Skeletal muscle tissue (tissue), 5 donors: ENCODE data around the gene TNIP3. TPM values are rescaled to one million over a fixed set of nuclear protein-coding genes. Genes with fewer than 3 reads are reported as not detected.

ENCODE experiments used
- H3K27ac ChIP-seq: one replicate; pipeline ENCODE4 v1.7.0; 2013; ENCODE audit warnings: mild to moderate bottlenecking, low read depth, low read length, inconsistent platforms
- H3K27me3 ChIP-seq, 3 donors: one replicate each; pipeline ENCODE4 v1.7.0; 2013; ENCODE audit warnings: low read length in 3 of 3; ENCODE audit not compliant: control insufficient read depth in 3 of 3, insufficient read depth in 3 of 3
- H3K36me3 ChIP-seq, 3 donors: one replicate each; pipeline ENCODE4 v1.7.0; 2013; ENCODE audit warnings: low read length in 3 of 3; ENCODE audit not compliant: control insufficient read depth in 3 of 3, insufficient read depth in 3 of 3
- H3K4me1 ChIP-seq, 3 donors: one replicate each; pipeline ENCODE4 v1.7.0; 2013; ENCODE audit warnings: low read length in 3 of 3, mild to moderate bottlenecking in 3 of 3; ENCODE audit not compliant: control insufficient read depth in 3 of 3, insufficient read depth in 3 of 3
- H3K4me3 ChIP-seq, 3 donors: one replicate each; pipeline ENCODE4 v1.7.0; 2013; ENCODE audit warnings: low read length in 3 of 3
- H3K9ac ChIP-seq, 3 donors: one replicate each; pipeline ENCODE4 v1.7.0; 2013; ENCODE audit warnings: low read length in 3 of 3, mild to moderate bottlenecking in 3 of 3, moderate library complexity in 2 of 3, low read depth in 1 of 3
- H3K9me3 ChIP-seq, 3 donors: one replicate each; pipeline ENCODE4 v1.7.0; 2013; ENCODE audit warnings: low read length in 3 of 3; ENCODE audit not compliant: control insufficient read depth in 3 of 3
- small RNA-seq: library from RNA; depleted of rRNA; stranded (forward); fragments of <200 nt; gene quantifications from one replicate; pipeline ENCODE3, GENCODE V24; 2014
- total RNA-seq: library from RNA; depleted of rRNA; stranded (reverse); fragments of >200 nt; gene quantifications from one replicate; pipeline ENCODE4 v1.2.3, GENCODE V29; 2014
- donor health status: Osteomylitis.

Gene TNIP3
- total RNA-seq, 1 donor from 2014 or later: not detected

DNA sequence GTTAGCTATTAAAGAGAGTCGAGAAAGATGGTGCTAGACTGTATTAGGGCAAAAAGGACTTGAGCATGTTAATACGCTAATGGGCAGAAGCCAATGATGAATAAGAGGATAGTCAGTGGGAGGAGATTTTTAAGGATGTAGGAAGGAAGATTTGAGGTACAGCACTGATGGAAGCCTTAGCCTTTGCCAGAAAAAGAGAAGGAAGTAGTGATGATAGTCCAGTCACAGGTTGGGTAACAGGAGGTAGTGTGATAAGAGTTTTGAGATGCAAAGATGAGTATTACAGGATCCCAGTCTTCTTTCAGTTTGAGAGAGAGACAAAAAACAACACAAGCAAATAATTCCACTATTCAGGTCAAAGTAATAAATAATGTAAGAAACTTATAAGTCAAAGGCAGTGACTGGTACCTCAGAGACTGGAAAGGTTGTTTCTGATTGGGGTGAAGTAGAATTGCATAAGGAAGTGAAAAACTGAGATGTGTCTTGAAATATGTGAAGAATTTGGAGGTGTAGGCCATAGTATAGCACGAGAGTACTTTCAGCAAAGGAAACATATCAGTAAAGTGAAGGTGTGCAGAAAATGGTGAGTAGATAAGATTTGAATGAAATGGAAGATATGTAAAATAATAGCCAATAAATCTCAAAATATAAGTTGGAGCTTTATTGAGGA is 69.7 kb downstream of the TNIP3 start:
- Histone ChIP-seq H3K36me3 (no peaks in the 10 kb centered on the region), H3K9me3 (no peaks in the 10 kb centered on the region), H3K27ac (no peak overlapping the region), H3K9ac (no peak overlapping the region), H3K27me3 (no peaks in the 10 kb centered on the region), H3K4me3 (no peak overlapping the region), H3K4me1 (no peaks in the 10 kb centered on the region)

DNA sequence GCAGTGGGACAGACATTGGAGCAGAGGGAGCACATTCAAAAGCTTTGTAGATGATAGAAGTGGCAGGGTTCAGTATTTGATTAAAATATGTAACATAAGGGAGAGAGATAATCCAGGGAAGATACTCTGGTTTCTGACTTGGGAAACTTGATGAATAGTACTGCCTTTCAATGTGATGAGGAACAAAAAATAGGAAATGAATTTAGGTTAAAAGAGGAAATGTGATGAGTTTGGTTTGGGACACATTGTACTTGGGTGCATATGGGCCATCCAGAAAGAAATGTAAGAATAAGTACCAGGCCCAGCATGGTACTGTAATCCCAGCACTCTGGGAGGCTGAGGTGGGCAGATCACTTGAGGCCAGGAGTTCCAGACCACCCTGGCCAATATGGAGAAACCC is 70.9 kb downstream of the TNIP3 start:
- no peaks in the 10 kb centered on the region for H3K27me3 ChIP-seq
- H3K4me1 ChIP-seq: no peaks in the 10 kb centered on the region
- H3K9me3 ChIP-seq: no peaks in the 10 kb centered on the region

DNA sequence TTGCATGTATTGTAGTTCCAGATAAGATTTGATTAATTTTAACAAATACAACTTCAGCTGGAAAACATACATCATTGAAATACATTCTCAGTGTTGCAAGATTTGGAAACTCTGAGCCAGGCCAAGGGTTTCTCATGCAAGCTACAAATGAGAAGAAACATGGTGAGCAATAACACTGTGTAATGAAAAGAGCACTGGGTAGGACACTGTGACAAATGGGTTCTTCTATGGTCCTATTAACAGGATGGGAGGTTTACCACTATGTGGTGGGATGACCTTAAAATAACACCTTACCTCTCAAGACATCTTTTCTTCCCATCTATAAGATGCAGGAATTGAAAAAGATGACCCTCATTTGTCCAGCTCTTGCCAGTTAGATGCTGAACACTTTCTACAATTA is 72.2 kb downstream of the TNIP3 start:
- Histone ChIP-seq H3K4me1 (no peaks in the 10 kb centered on the region), H3K9ac (no peak overlapping the region), H3K9me3 (no peaks in the 10 kb centered on the region), H3K36me3 (no peaks in the 10 kb centered on the region), H3K27ac (no peak overlapping the region), H3K4me3 (no peak overlapping the region), H3K27me3 (no peaks in the 10 kb centered on the region)

More for the DNA sequence above, 70.9 kb downstream of the TNIP3 start:
- Histone ChIP-seq H3K4me3 (no peak overlapping the region), H3K9ac (no peak overlapping the region), H3K36me3 (no peaks in the 10 kb centered on the region), H3K27ac (no peak overlapping the region)

DNA sequence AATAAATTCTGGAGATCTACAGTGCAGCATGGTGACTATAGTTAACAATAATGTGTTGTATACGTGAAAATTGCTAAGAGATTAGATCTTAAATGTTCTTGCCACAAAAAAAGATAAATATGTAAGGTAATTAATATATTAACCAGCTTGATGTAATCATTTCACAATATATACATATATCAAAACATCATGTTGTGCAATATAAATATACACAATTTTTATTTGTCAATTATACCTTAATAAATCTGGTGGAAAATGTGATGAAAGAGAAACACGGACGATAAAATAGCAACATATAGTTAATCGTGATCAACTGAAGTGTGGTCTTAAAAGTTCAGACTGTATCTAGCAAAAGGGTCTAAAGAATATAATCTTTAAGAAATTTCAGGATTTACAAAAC is 75.3 kb downstream of the TNIP3 start:
- H3K27me3 ChIP-seq: no peaks in the 10 kb centered on the region
- no peaks in the 10 kb centered on the region for H3K4me1 ChIP-seq
- H3K9ac ChIP-seq: no peak overlapping the region

More for the DNA sequence above, 75.3 kb downstream of the TNIP3 start:
- H3K9me3 ChIP-seq: no peaks in the 10 kb centered on the region
- H3K4me3 ChIP-seq: no peak overlapping the region
- no peaks in the 10 kb centered on the region for H3K36me3 ChIP-seq
- H3K27ac ChIP-seq: no peak overlapping the region

Small RNA genes within 50 kb of the gene (small RNA-seq; reads per million reads assigned to genes)
- not detected for gene RNU6-948P

Other genes with a start within 250 kb of the TNIP3 start
- gene PRDM5, start 241.6 kb downstream of the TNIP3 start, total RNA-seq: 61.1 TPM
- gene NDNF, start 91.8 kb downstream of the TNIP3 start, total RNA-seq: 5.2 TPM
- gene QRFPR, start 216.7 kb upstream of the TNIP3 start, total RNA-seq: 0.52 TPM